Natural killer cell (primary cell): ENCODE data around the gene RELA. TPM values are rescaled to one million over a fixed set of nuclear protein-coding genes. Genes with fewer than 3 reads are reported as not detected.

Source experiments
- ATAC-seq, 3 donors: fragments of 150-1000 bp in 2 of 3; fragments of 200-7000 bp in 1 of 3; cut with Tn5 transposase; 1 replicate in 1 of 3; 2 replicates in 2 of 3; pipeline ENCODE4 v1.10.0; 2021; ENCODE audit warnings: mild to moderate bottlenecking in 2 of 3, moderate library complexity in 2 of 3
- DNase-seq, 2 donors: peaks; one replicate each; pipeline versions ENCODE4 v3.0.0 to v3.0.0-alpha.2; 2013 to 2021; ENCODE audit warnings: mixed read lengths in 1 of 2
- H3K27ac ChIP-seq: one replicate; pipeline ENCODE4 v1.5.1; 2013; ENCODE audit warnings: mild to moderate bottlenecking, low read length
- H3K27me3 ChIP-seq: one replicate; pipeline ENCODE4 v1.6.1; 2013; ENCODE audit warnings: low read length; ENCODE audit not compliant: control insufficient read depth, insufficient read depth
- H3K36me3 ChIP-seq: one replicate; pipeline ENCODE4 v1.6.1; 2013; ENCODE audit warnings: low read length; ENCODE audit not compliant: control insufficient read depth, insufficient read depth
- H3K4me1 ChIP-seq: one replicate; pipeline ENCODE4 v1.6.1; 2013; ENCODE audit warnings: low read length; ENCODE audit not compliant: control insufficient read depth, insufficient read depth
- H3K4me3 ChIP-seq: one replicate; pipeline ENCODE4 v1.5.1; 2013; ENCODE audit warnings: low read length
- H3K9me3 ChIP-seq: one replicate; pipeline ENCODE4 v1.6.1; 2013; ENCODE audit warnings: low read length; ENCODE audit not compliant: control insufficient read depth, insufficient read depth
- H3K27ac Mint-ChIP-seq, 2 donors: one replicate each; pipeline ENCODE4 v1.8.0; 2022; ENCODE audit warnings: mild to moderate bottlenecking in 2 of 2, mixed read lengths in 2 of 2, moderate library complexity in 1 of 2
- H3K27me3 Mint-ChIP-seq, 2 donors: one replicate each; pipeline ENCODE4 v1.8.0; 2022; ENCODE audit warnings: low read depth in 2 of 2, mixed read lengths in 2 of 2
- H3K36me3 Mint-ChIP-seq: one replicate; pipeline ENCODE4 v1.8.0; 2022; ENCODE audit warnings: mixed read lengths
- H3K4me1 Mint-ChIP-seq, 2 donors: one replicate each; pipeline ENCODE4 v1.8.0; 2022; ENCODE audit warnings: mixed read lengths in 2 of 2
- H3K4me3 Mint-ChIP-seq: one replicate; pipeline ENCODE4 v1.8.0; 2022; ENCODE audit warnings: mild to moderate bottlenecking, moderate library complexity, mixed read lengths
- H3K9me3 Mint-ChIP-seq, 2 donors: one replicate each; pipeline ENCODE4 v1.8.0; 2022; ENCODE audit warnings: mixed read lengths in 2 of 2
- WGBS: methylation state at CpG from one replicate; pipeline ENCODE4 v1.1.7; 2013; ENCODE audit warnings: missing lambda C conversion rate; ENCODE audit not compliant: insufficient coverage; 5-methylcytosine and 5-hydroxymethylcytosine counted together
- intact Hi-C: fragments of 100-400 bp; cut with micrococcal nuclease; formaldehyde crosslinking; loops from one replicate; pipeline ENCODE4 v1.14.2; 2022
- total RNA-seq, 4 donors: library from RNA; stranded (reverse); fragments of 120-200 nt in 1 of 4; gene quantifications; one replicate each; pipeline versions ENCODE4 v1.2.3 to v1.2.4, GENCODE V29; 2013 to 2022
- TF ChIP-seq, protein P1 (sequence below): fragments of 200-600 bp; IDR thresholded peaks from one replicate; pipeline ENCODE4 v1.8.0; 2022; ENCODE audit warnings: antibody characterized with exemption

Gene RELA
- total RNA-seq, 3 donors from 2014 or later (not counting 1 experiment from before 2014, with no cell fraction given) = 319 to 380 (median 338) TPM

DNA sequence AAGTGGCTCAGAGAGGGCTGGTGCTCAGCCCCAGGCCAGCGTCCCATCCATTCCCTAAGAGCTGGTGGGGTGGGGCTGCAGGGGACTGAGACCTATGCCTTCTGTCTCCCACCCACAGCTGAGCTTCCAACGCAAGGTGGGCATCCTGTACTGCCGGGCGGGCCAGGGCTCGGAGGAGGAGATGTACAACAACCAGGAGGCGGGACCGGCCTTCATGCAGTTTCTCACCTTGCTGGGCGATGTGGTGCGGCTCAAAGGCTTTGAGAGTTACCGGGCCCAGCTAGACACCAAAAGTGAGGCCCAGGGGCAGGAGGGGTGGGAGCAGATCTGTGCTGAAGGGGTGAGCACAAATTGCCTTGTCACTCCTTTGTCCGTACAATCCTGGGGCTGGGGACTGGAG lies 17.9 kb downstream of the RELA start:
- no peak for DNase-seq
- Mint-ChIP-seq H3K9me3 (no peaks in the 10 kb centered on the region), H3K27ac (peak overlapping the region; percentile 76 to 79), H3K4me3 (no peak overlapping the region), H3K36me3 (no peaks in the 10 kb centered on the region), H3K27me3 (no peaks in the 10 kb centered on the region), H3K4me1 (peaks cover 28 to 46% of the 10 kb centered on the region in 2 donors)
- TF ChIP-seq, protein P1, sequence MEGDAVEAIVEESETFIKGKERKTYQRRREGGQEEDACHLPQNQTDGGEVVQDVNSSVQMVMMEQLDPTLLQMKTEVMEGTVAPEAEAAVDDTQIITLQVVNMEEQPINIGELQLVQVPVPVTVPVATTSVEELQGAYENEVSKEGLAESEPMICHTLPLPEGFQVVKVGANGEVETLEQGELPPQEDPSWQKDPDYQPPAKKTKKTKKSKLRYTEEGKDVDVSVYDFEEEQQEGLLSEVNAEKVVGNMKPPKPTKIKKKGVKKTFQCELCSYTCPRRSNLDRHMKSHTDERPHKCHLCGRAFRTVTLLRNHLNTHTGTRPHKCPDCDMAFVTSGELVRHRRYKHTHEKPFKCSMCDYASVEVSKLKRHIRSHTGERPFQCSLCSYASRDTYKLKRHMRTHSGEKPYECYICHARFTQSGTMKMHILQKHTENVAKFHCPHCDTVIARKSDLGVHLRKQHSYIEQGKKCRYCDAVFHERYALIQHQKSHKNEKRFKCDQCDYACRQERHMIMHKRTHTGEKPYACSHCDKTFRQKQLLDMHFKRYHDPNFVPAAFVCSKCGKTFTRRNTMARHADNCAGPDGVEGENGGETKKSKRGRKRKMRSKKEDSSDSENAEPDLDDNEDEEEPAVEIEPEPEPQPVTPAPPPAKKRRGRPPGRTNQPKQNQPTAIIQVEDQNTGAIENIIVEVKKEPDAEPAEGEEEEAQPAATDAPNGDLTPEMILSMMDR = no peak
- Histone ChIP-seq H3K4me1 (peaks cover 57% of the 10 kb centered on the region), H3K27ac (no peak overlapping the region), H3K27me3 (no peaks in the 10 kb centered on the region), H3K9me3 (no peaks in the 10 kb centered on the region), H3K36me3 (peaks cover 74% of the 10 kb centered on the region), H3K4me3 (no peak overlapping the region)
- intact Hi-C loops = no loop called here
- no peak for ATAC-seq
- 89% methylated on average over 11 of the region's 11 CpGs for WGBS

DNA sequence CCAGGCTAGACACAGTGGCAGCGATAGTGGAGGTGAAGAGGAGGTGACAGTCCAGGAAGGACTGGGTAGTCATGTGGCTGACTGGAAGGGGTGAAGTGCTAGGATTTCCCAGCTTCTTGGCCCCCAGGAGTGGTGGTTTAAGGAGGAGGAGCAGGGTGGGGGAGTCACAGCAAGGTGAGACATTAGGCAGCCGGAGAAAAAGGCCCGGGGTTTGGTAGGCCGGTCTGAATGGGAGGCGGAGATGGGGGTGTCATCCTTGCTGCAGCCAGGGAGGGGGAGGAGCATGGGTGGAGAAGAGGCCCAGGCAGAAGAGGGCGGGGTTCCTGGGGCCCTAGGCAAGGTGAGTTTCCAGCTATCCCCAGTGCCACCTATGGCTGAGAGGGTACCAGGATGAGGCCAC lies 18.7 kb downstream of the RELA start:
- no peak for DNase-seq
- intact Hi-C loops = no loop called here
- peak overlapping the region; percentile 17 for H3K4me3 Mint-ChIP-seq
- H3K36me3 ChIP-seq = peaks cover 65% of the 10 kb centered on the region
- no peaks in the 10 kb centered on the region for H3K27me3 ChIP-seq
- H3K4me3 ChIP-seq = no peak overlapping the region
- H3K9me3 ChIP-seq = no peaks in the 10 kb centered on the region
- peaks cover 36 to 55% of the 10 kb centered on the region in 2 donors for H3K4me1 Mint-ChIP-seq
- H3K9me3 Mint-ChIP-seq = no peaks in the 10 kb centered on the region
- no peaks in the 10 kb centered on the region for H3K36me3 Mint-ChIP-seq
- TF ChIP-seq, protein P1 = no peak
- H3K27ac ChIP-seq = no peak overlapping the region
- no peaks in the 10 kb centered on the region for H3K27me3 Mint-ChIP-seq
- peak overlapping the region; percentile 76 to 79 for H3K27ac Mint-ChIP-seq
- peaks cover 59% of the 10 kb centered on the region for H3K4me1 ChIP-seq
- 75% methylated on average over 6 of the region's 6 CpGs for WGBS
- no peak for ATAC-seq

DNA sequence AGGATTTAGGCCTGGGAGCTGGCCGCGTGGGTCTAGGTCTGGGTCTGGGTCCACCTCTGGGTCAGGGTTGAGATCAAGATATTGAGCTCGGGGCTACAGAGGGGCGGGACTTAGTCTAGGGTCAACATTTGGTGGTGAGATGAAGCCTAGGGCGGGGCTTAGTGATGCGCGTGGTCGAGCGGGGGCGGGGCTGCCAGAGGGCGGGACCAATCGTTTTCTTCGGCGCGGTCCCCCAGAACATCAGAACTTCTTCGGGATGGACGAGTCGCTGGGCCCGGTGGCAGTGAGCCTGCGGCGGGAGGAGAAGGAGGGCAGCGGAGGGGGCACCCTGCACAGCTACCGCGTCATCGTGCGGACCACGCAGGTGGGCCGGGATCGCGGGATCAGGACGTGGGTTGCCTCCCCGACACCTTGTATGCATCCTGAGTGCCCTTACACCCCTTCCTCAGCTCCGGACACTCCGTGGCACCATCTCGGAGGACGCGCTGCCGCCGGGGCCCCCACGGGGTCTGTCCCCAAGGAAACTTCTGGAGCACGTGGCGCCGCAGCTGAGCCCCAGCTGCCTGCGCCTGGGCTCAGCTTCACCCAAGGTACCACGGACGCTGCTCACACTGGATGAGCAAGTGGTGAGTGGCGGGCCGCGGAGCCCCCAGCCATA lies 20.6 kb downstream of the RELA start:
- Histone ChIP-seq H3K9me3 (no peaks in the 10 kb centered on the region), H3K36me3 (peaks cover 56% of the 10 kb centered on the region), H3K4me3 (peak overlapping the region; percentile 57), H3K27ac (peak overlapping the region; percentile 98), H3K4me1 (peaks cover 71% of the 10 kb centered on the region), H3K27me3 (no peaks in the 10 kb centered on the region)
- Mint-ChIP-seq H3K27ac (peak overlapping the region; percentile 98 to 99), H3K36me3 (no peaks in the 10 kb centered on the region), H3K27me3 (no peaks in the 10 kb centered on the region), H3K4me3 (peak overlapping the region; percentile 95), H3K4me1 (peaks cover 51 to 67% of the 10 kb centered on the region in 2 donors), H3K9me3 (no peaks in the 10 kb centered on the region)
- 67% methylated on average over 48 of the region's 49 CpGs for WGBS
- DNase-seq (peak in 1 of 2 donors; percentile 47), ATAC-seq (no peak)
- TF ChIP-seq, protein P1 = no peak
- intact Hi-C loops = no loop called here
